Astrocyte (in vitro differentiated cells and primary cell): ENCODE measurements around the gene KPNA1. TPM values are rescaled to one million over a fixed set of nuclear protein-coding genes. Genes with fewer than 3 reads are reported as not detected.
"Not testable (repeated sequence)": the region's sequence is repeated elsewhere in the genome, so short reads cannot be mapped to it uniquely, and the experiment has no call there.

Experiments
- DNase-seq: peaks from one replicate; pipeline ENCODE4 v3.0.0-alpha.2; 2010; ENCODE audit warnings: low read depth
- FAIRE-seq: peaks from 2 replicates; lab custom pipeline; 2011; peaks lifted over from hg19 to GRCh38; lab: Jason Lieb, UNC
- H2AFZ ChIP-seq: 2 replicates; pipeline ENCODE4 v1.6.0; 2012; ENCODE audit warnings: low read depth, low read length, inconsistent platforms
- H3K27ac ChIP-seq: 2 replicates; pipeline ENCODE4 v1.5.1; 2011; ENCODE audit warnings: low read depth, low read length, inconsistent platforms
- H3K27me3 ChIP-seq: 2 replicates; pipeline ENCODE4 v1.6.0; 2011; ENCODE audit warnings: low read length, inconsistent platforms; ENCODE audit not compliant: insufficient read depth
- H3K36me3 ChIP-seq: 2 replicates; pipeline ENCODE4 v1.5.1; 2011; ENCODE audit warnings: low read length, inconsistent platforms; ENCODE audit not compliant: insufficient read depth
- H3K4me1 ChIP-seq: 2 replicates; pipeline ENCODE4 v1.5.1; 2011; ENCODE audit warnings: low read length, inconsistent platforms; ENCODE audit not compliant: insufficient read depth
- H3K4me2 ChIP-seq: 2 replicates; pipeline ENCODE4 v1.6.0; 2012; ENCODE audit warnings: low read length, inconsistent platforms
- H3K4me3 ChIP-seq: 2 replicates; pipeline ENCODE4 v1.5.1; 2011; ENCODE audit warnings: low read depth, mild to moderate bottlenecking, low read length, inconsistent platforms; ENCODE audit not compliant: insufficient read depth
- H3K79me2 ChIP-seq: 2 replicates; pipeline ENCODE4 v1.6.0; 2012; ENCODE audit warnings: mild to moderate bottlenecking, low read length, inconsistent platforms; ENCODE audit not compliant: insufficient read depth
- H3K9ac ChIP-seq: 2 replicates; pipeline ENCODE4 v1.6.0; 2012; ENCODE audit warnings: mild to moderate bottlenecking, low read length, inconsistent platforms
- H3K9me3 ChIP-seq: 2 replicates; pipeline ENCODE4 v1.5.1; 2012; ENCODE audit warnings: low read depth, mild to moderate bottlenecking, low read length, inconsistent platforms; ENCODE audit not compliant: insufficient read depth
- H4K20me1 ChIP-seq: 2 replicates; pipeline ENCODE4 v1.6.0; 2012; ENCODE audit warnings: low read length, inconsistent platforms; ENCODE audit not compliant: insufficient read depth
- H3K27ac Mint-ChIP-seq: one replicate; pipeline ENCODE4 v1.8.0; 2021; ENCODE audit warnings: mild to moderate bottlenecking, mixed read lengths; ENCODE audit not compliant: unreplicated experiment
- H3K27me3 Mint-ChIP-seq: one replicate; pipeline ENCODE4 v1.8.0; 2021; ENCODE audit warnings: low read depth, mixed read lengths; ENCODE audit not compliant: unreplicated experiment
- H3K36me3 Mint-ChIP-seq: one replicate; pipeline ENCODE4 v1.8.0; 2021; ENCODE audit warnings: low read depth, mixed read lengths; ENCODE audit not compliant: unreplicated experiment
- H3K4me1 Mint-ChIP-seq: one replicate; pipeline ENCODE4 v1.8.0; 2021; ENCODE audit warnings: low read depth, mixed read lengths; ENCODE audit not compliant: unreplicated experiment
- H3K4me3 Mint-ChIP-seq: one replicate; pipeline ENCODE4 v1.8.0; 2021; ENCODE audit warnings: mild to moderate bottlenecking, moderate library complexity, mixed read lengths; ENCODE audit not compliant: unreplicated experiment
- H3K9me3 Mint-ChIP-seq: one replicate; pipeline ENCODE4 v1.8.0; 2021; ENCODE audit warnings: mild to moderate bottlenecking, mixed read lengths; ENCODE audit not compliant: unreplicated experiment
- CTCF ChIP-seq: IDR thresholded peaks from 2 replicates; pipeline ENCODE4 v1.5.1; 2011; ENCODE audit warnings: low read depth, mild to moderate bottlenecking, inconsistent platforms, low read length, moderate library complexity; ENCODE audit not compliant: insufficient read depth
- EZH2 ChIP-seq: IDR thresholded peaks from 2 replicates; pipeline ENCODE4 v1.6.1; 2012; ENCODE audit warnings: mild to moderate bottlenecking, low read length, inconsistent platforms; ENCODE audit not compliant: insufficient read depth
- total RNA-seq: library from RNA; stranded (reverse); gene quantifications from 2 replicates; pipeline ENCODE4 v1.2.1, GENCODE V29; 2021

KPNA1 gene
- total RNA-seq, 1 donor from 2014 or later: 165 TPM

GRCh38 chr3:122512284-122512683 lies 2.5 kb downstream of the KPNA1 start:
- no peak overlapping the region for H3K4me3 ChIP-seq
- Mint-ChIP-seq H3K36me3 (no peaks in the 10 kb centered on the region), H3K9me3 (no peaks in the 10 kb centered on the region), H3K27ac (peak overlapping the region; percentile 21), H3K27me3 (no peaks in the 10 kb centered on the region), H3K4me1 (peaks cover 35% of the 10 kb centered on the region), H3K4me3 (peak overlapping the region; percentile 17)
- TF ChIP-seq EZH2: no peak
- TF ChIP-seq CTCF: no peak
- H3K79me2 ChIP-seq: peaks cover 68% of the 10 kb centered on the region
- DNase-seq: no peak
- no peaks in the 10 kb centered on the region for H3K27me3 ChIP-seq
- H4K20me1 ChIP-seq: peaks cover 67% of the 10 kb centered on the region
- H3K4me1 ChIP-seq: peaks cover 10% of the 10 kb centered on the region
- H3K36me3 ChIP-seq: no peaks in the 10 kb centered on the region
- no peak overlapping the region for H2AFZ ChIP-seq
- no peak overlapping the region for H3K4me2 ChIP-seq
- H3K27ac ChIP-seq: no peak overlapping the region
- no peaks in the 10 kb centered on the region for H3K9me3 ChIP-seq
- H3K9ac ChIP-seq: no peak overlapping the region
- no peak for FAIRE-seq

- H3K4me2 ChIP-seq: no peak overlapping the region
- no peaks in the 10 kb centered on the region for H3K36me3 ChIP-seq
- no peaks in the 10 kb centered on the region for H3K27me3 ChIP-seq
- TF ChIP-seq EZH2: no peak
- TF ChIP-seq CTCF: no peak
- H4K20me1 ChIP-seq: peaks cover 77% of the 10 kb centered on the region
- no peak overlapping the region for H3K9ac ChIP-seq
- Mint-ChIP-seq H3K4me1 (peaks cover 40% of the 10 kb centered on the region), H3K9me3 (no peaks in the 10 kb centered on the region), H3K27ac (peak overlapping the region; percentile 22), H3K36me3 (no peaks in the 10 kb centered on the region), H3K27me3 (no peaks in the 10 kb centered on the region), H3K4me3 (peak overlapping the region; percentile 60)
- no peaks in the 10 kb centered on the region for H3K9me3 ChIP-seq
- H3K4me3 ChIP-seq: no peak overlapping the region
- DNase-seq: no peak
- H2AFZ ChIP-seq: no peak overlapping the region
- FAIRE-seq: no peak
- H3K79me2 ChIP-seq: peaks cover 81% of the 10 kb centered on the region
- no peak overlapping the region for H3K27ac ChIP-seq
- peaks cover 10% of the 10 kb centered on the region for H3K4me1 ChIP-seq
Measured at GRCh38 chr3:122510878-122511535, 3.7 kb downstream of the KPNA1 start.

GRCh38 chr3:122508944-122509343 lies 5.8 kb downstream of the KPNA1 start:
- not testable (repeated sequence) for H3K9ac ChIP-seq, H3K4me3 Mint-ChIP-seq, H3K36me3 Mint-ChIP-seq, H3K27me3 ChIP-seq, H3K4me3 ChIP-seq, H3K27me3 Mint-ChIP-seq, H3K27ac ChIP-seq, H2AFZ ChIP-seq, FAIRE-seq, H3K4me2 ChIP-seq, H3K9me3 Mint-ChIP-seq, H3K27ac Mint-ChIP-seq, H3K9me3 ChIP-seq, H3K36me3 ChIP-seq, H3K4me1 ChIP-seq
- H3K79me2 ChIP-seq: peaks cover 100% of the 10 kb centered on the region
- DNase-seq: peak; percentile 49
- H3K4me1 Mint-ChIP-seq: peaks cover 47% of the 10 kb centered on the region
- peaks cover 96% of the 10 kb centered on the region for H4K20me1 ChIP-seq
